Duodenal mucosa (tissue), 2 donors: Measurements from ENCODE around the gene C2CD4C.
"Not testable (repeated sequence)": the region's sequence is repeated elsewhere in the genome, so short reads cannot be mapped to it uniquely, and the experiment has no call there.

Experiments used
- H3K27ac ChIP-seq: one replicate; pipeline ENCODE4 v1.7.0; 2013; ENCODE audit warnings: low read depth, low read length
- H3K27me3 ChIP-seq, 2 donors: one replicate each; pipeline ENCODE4 v1.7.0; 2013; ENCODE audit warnings: low read length in 2 of 2, control low read depth in 1 of 2; ENCODE audit not compliant: insufficient read depth in 2 of 2, control insufficient read depth in 1 of 2
- H3K36me3 ChIP-seq, 2 donors: one replicate each; pipeline ENCODE4 v1.7.0; 2013; ENCODE audit warnings: low read length in 2 of 2, control low read depth in 1 of 2; ENCODE audit not compliant: insufficient read depth in 2 of 2, control insufficient read depth in 1 of 2
- H3K4me1 ChIP-seq, 2 donors: one replicate each; pipeline ENCODE4 v1.7.0; 2013; ENCODE audit warnings: low read length in 2 of 2, control low read depth in 1 of 2; ENCODE audit not compliant: insufficient read depth in 2 of 2, control insufficient read depth in 1 of 2
- H3K4me3 ChIP-seq, 2 donors: one replicate each; pipeline ENCODE4 v1.7.0; 2013; ENCODE audit warnings: low read length in 2 of 2, low read depth in 1 of 2
- H3K9ac ChIP-seq, 2 donors: one replicate each; pipeline ENCODE4 v1.7.0; 2013; ENCODE audit warnings: low read length in 2 of 2, low read depth in 1 of 2
- H3K9me3 ChIP-seq, 2 donors: one replicate each; pipeline ENCODE4 v1.7.0; 2013; ENCODE audit warnings: low read length in 2 of 2, control low read depth in 1 of 2; ENCODE audit not compliant: control insufficient read depth in 1 of 2

The C2CD4C gene

DNA sequence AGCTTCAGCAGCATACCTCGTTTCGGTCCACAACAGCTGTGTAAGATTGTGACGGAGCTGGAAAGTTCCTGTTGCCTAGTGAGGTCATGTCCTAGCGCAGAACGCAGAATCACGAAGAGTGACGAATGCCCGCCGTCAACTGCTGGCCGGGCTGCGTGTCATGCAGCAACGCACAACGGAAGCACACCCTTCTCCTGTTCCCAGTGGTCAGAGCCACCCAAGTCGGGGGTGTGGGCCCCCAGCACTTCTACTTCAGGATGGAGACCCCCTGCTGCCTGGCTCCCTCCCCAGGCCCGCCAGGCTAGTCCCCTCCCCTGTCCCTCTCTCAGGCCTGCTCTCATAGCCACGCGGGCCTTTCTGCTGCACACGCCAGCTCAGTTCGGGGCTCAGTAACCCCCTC, 25.9 kb downstream of the C2CD4C start:
- Histone ChIP-seq H3K9me3 (no peaks in the 10 kb centered on the region), H3K36me3 (no peaks in the 10 kb centered on the region), H3K27me3 (peaks cover 14 to 18% of the 10 kb centered on the region in 2 donors), H3K4me1 (no peaks in the 10 kb centered on the region), H3K27ac (no peak overlapping the region), H3K9ac (no peak overlapping the region), H3K4me3 (no peak overlapping the region)

DNA sequence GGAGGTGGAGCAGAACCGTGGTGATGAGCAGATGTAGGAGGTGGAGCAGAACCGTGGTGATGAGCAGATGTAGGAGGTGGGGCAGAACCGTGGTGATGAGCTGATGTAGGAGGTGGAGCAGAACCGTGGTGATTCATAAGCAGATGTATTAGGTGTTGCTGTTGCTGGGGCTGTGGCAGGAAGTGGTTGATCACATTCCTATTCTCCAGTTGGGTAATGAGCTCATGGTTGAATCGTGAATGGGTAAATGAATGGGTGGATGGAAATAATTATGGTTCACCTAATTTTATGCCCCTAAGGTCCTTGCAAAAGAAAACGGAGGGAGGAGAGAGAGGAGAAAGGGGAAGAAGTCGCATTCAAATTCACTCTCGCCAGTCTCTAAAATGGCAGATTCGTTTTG, 26.4 kb downstream of the C2CD4C start:
- H3K27ac ChIP-seq, H3K4me1 ChIP-seq, H3K9me3 ChIP-seq, H3K36me3 ChIP-seq, H3K9ac ChIP-seq, H3K4me3 ChIP-seq: not testable (repeated sequence)
- peaks cover 14 to 18% of the 10 kb centered on the region in 2 donors for H3K27me3 ChIP-seq

DNA sequence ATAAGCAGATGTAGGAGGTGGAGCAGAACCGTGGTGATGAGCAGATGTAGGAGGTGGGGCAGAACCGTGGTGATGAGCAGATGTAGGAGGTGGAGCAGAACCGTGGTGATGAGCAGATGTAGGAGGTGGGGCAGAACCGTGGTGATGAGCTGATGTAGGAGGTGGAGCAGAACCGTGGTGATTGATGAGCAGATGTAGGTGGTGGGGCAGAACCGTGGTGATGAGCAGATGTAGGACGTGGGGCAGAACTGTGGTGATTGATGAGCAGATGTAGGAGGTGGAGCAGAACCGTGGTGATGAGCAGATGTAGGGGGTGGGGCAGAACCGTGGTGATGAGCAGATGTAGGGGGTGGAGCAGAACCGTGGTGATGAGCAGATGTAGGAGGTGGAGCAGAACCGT, 27.0 kb downstream of the C2CD4C start:
- not testable (repeated sequence) for H3K4me1 ChIP-seq, H3K27ac ChIP-seq

DNA sequence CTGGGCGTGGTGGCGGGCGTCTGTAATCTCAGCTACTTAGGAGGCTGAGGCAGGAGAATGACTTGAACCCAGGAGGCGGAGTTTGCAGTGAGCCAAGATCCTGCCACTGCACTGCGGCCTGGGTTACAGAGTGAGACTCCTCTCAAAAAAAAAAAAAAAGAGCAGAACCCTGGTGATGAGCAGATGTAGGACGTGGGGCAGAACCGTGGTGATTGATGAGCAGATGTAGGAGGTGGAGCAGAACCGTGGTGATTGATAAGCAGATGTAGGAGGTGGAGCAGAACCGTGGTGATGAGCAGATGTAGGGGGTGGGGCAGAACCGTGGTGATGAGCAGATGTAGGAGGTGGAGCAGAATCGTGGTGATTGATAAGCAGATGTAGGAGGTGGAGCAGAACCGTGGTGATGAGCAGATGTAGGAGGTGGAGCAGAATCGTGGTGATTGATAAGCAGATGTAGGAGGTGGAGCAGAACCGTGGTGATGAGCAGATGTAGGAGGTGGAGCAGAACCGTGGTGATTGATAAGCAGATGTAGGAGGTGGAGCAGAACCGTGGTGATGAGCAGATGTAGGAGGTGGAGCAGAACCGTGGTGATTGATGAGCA, 28.2 kb downstream of the C2CD4C start:
- H3K4me1 ChIP-seq, H3K4me3 ChIP-seq, H3K36me3 ChIP-seq, H3K9me3 ChIP-seq, H3K27ac ChIP-seq, H3K9ac ChIP-seq: not testable (repeated sequence)
- H3K27me3 ChIP-seq: peaks cover 14 to 18% of the 10 kb centered on the region in 2 donors

More for the DNA sequence above, 27.0 kb downstream of the C2CD4C start:
- not testable (repeated sequence) for H3K4me3 ChIP-seq, H3K9me3 ChIP-seq, H3K9ac ChIP-seq, H3K36me3 ChIP-seq
- H3K27me3 ChIP-seq: peaks cover 14 to 18% of the 10 kb centered on the region in 2 donors

DNA sequence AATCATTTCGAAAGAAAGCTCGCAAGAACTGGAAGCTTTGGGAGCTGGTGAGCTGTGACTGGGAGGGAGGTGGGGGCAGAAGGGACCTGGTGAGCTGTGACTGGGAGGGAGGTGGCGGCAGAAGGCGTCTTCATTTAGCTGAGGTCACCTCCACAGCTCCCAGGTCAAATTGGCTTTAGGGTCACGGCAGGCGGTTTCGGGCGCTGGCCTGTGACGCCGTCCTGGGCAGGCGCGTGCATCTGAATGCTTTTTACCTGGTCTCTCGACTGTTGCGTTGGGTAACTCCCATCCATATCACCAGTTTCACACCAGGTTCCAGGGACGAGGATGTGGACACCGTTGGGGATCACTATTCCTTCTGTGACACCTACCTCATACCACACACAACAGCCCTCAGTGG, 29.2 kb downstream of the C2CD4C start:
- Histone ChIP-seq H3K36me3 (no peaks in the 10 kb centered on the region), H3K27ac (no peak overlapping the region), H3K27me3 (peaks cover 14 to 18% of the 10 kb centered on the region in 2 donors), H3K9ac (no peak overlapping the region), H3K9me3 (no peaks in the 10 kb centered on the region), H3K4me1 (no peaks in the 10 kb centered on the region), H3K4me3 (no peak overlapping the region)

DNA sequence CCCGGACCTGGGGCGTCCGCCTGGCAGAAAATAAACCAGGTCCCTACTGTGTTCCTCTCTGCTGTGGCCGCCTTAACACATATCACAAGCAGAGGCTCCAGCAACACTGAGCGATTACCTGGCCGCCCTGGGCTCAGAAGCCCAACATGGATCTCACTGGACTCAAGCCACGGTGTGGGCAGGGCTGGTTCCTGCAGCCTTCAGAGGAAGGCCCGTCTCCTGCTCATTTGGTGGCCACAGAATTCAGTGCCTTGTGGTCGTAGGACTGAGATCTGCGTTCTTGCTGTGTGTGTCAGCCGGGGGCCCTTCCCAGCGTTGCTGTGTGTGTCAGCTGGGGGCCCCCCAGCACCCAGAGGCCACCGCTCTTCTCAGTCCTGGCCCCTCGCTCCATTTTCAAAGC, 30.2 kb downstream of the C2CD4C start:
- H3K4me3 ChIP-seq: no peak overlapping the region
- no peak overlapping the region for H3K27ac ChIP-seq
- peaks cover 8% of the 10 kb centered on the region in 2 donors for H3K27me3 ChIP-seq

DNA sequence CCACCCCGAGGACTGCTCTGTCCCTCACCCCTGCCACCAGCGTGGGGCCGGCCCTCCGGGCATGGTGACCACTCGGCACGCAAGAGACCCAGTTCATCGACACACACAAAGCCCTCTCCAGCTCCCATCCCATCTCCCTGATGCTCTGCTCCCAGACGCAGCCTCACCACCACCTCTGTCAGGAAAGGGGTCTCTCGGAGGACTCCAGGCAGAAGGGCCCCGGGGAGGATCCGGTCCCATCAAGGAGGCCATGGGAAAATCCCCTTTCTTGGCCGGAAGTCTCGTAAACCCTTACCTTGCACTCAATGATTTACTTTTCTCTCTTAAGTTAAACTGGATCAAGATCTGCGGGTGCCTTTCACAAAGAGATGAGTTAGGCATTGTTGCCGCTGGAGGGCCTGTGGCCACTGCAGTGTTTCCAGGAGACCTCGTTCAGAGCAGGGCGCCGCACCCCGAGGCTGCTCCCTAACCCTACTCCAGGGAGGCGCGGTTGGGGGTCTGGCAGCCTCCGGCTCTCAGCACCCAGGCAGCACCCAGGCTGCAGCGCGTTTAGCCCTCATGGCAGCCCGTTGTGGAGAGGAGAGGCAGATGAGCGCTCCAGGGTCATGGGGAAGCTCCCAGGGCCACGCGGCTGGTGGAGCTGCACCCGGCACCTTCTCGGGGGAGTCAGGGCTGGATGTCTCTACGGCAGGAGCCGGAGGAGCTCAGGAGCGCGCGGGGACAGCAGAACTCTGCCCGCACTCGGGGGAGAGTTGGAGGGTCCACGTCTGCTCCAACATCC, 31.0 kb downstream of the C2CD4C start:
- no peaks in the 10 kb centered on the region for H3K9me3 ChIP-seq
- no peak overlapping the region for H3K9ac ChIP-seq
- peaks cover under 1 to 7% of the 10 kb centered on the region in 2 donors for H3K27me3 ChIP-seq
- H3K4me1 ChIP-seq: no peaks in the 10 kb centered on the region
- no peak overlapping the region for H3K27ac ChIP-seq
- no peak overlapping the region for H3K4me3 ChIP-seq
- no peaks in the 10 kb centered on the region for H3K36me3 ChIP-seq

More for the DNA sequence above, 30.2 kb downstream of the C2CD4C start:
- Histone ChIP-seq H3K9me3 (no peaks in the 10 kb centered on the region), H3K9ac (no peak overlapping the region), H3K4me1 (no peaks in the 10 kb centered on the region), H3K36me3 (no peaks in the 10 kb centered on the region)

DNA sequence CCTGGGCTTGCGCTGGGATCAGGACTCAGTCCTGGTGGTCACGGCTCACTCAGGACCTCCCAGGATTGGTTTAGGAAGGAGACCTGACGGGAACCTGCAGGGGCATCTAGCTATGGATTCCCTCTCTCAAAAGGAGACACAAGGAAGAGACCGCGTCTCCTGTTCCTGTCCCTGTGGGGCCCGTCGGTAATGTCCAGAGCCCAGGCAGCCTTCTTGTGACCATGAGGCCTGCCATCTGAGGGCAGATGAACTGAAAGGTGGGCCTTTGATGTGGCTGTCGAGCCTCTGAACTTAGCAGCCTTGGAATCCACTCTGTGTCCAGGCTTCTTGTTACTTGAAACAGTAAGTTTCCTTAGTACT, 32.9 kb downstream of the C2CD4C start:
- H3K36me3 ChIP-seq: no peaks in the 10 kb centered on the region
- H3K27me3 ChIP-seq: peaks cover 0 to 9% of the 10 kb centered on the region in 2 donors
- H3K9me3 ChIP-seq: no peaks in the 10 kb centered on the region
- no peaks in the 10 kb centered on the region for H3K4me1 ChIP-seq
- H3K4me3 ChIP-seq: no peak overlapping the region
- H3K9ac ChIP-seq: no peak overlapping the region
- no peak overlapping the region for H3K27ac ChIP-seq

DNA sequence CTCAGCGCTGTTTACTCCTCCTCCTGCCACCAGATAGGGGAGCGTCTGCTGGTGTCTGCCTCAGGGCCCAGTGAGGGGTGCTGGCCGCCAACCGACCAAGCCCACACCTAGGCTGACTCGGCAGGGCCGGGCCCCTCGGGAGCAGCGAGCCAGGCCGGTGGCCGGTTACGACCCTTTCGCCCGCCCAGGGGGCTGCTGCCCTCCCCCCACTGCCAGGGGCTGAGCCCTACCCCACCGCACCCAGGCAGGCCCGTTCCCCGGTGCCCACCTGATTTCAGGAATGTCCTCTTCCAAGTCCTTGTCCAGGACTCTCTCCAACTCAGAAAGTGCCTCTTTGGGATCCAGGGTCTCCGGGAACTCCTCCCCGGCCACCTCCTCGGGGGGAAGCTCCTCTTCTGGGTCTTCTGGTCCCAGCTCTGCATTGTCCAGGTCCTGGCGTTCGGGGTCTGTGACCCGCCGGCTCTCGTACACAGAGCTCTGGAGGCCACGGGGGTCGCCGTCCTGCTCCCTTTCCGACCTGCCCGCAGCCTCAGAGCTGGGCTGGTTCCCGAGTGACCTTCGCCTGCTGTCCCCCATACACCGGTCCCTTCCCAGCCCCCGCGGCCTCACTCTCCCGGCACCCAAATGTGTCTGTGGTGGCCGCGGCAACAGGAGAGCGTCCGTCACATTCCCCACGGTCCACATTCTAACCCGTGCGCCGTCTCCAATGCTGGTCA, 33.4 kb downstream of the C2CD4C start:
- no peaks in the 10 kb centered on the region for H3K36me3 ChIP-seq
- no peaks in the 10 kb centered on the region for H3K4me1 ChIP-seq
- H3K27me3 ChIP-seq: peaks cover 0 to 9% of the 10 kb centered on the region in 2 donors
- H3K4me3 ChIP-seq: no peak overlapping the region
- H3K9me3 ChIP-seq: no peaks in the 10 kb centered on the region
- H3K27ac ChIP-seq: no peak overlapping the region
- no peak overlapping the region for H3K9ac ChIP-seq

DNA sequence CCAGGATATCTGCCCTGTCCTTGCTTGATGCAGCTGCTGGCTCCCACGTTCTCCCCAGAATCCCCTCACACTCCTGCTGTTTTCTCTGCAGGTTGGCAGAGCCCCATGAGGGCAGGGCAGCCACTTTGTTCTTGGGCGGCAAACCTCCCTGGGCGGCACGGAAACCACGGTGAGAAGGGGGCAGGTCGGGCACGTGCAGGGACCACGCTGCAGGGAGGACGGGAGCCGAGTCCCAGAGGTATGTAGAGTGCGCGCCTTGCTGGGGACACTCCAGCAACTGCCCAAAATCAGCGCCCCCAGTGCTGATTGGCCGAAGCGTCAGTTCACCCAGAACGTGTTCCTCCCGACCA, 34.1 kb downstream of the C2CD4C start:
- Histone ChIP-seq H3K9ac (no peak overlapping the region), H3K27ac (no peak overlapping the region), H3K27me3 (peaks cover 0 to 9% of the 10 kb centered on the region in 2 donors), H3K4me3 (no peak overlapping the region), H3K4me1 (no peaks in the 10 kb centered on the region), H3K9me3 (no peaks in the 10 kb centered on the region), H3K36me3 (no peaks in the 10 kb centered on the region)
